Sciatic nerve (tissue), 2 donors: ENCODE measurements around the gene FARS2. TPM values are rescaled to one million over a fixed set of nuclear protein-coding genes. Genes with fewer than 3 reads are reported as not detected.
A peak's percentile ranks its signal among the peaks of the same experiment; 100 is the strongest.

Experiments
- ATAC-seq: fragments of 200-7000 bp; cut with Tn5 transposase; one replicate; pipeline ENCODE4 v1.9.1; 2020; ENCODE audit warnings: mild to moderate bottlenecking, moderate library complexity
- DNase-seq: peaks from one replicate; pipeline ENCODE4 v3.0.0-alpha.2; 2020; ENCODE audit warnings: low spot score
- intact Hi-C: fragments of 100-400 bp; cut with DNase I; formaldehyde crosslinking; loops from one replicate; pipeline ENCODE4 v1.14.2; 2022
- total RNA-seq: library from RNA; stranded (reverse); fragmentation: NEBNext Ultra II Directional; extraction: Animal tissue kit (Norgen Biotek cat#: 25700); gene quantifications from one replicate; pipeline ENCODE4 v1.2.1, GENCODE V29; 2021
- donor health status: DM: no; HTN: no; CAD: no.
- donor health status: DM: no; HTN: no; CAD: no.

FARS2 gene
- total RNA-seq, 1 donor from 2014 or later: 17.8 TPM

- DNase-seq: no peak
- intact Hi-C loops: no loop called here
- no peak for ATAC-seq
Observed at GRCh38 chr6:5398530-5398929, 137.2 kb downstream of the FARS2 start.

- intact Hi-C loops: no loop called here
- DNase-seq (no peak), ATAC-seq (no peak)
Observed at GRCh38 chr6:5399391-5399790, 138.1 kb downstream of the FARS2 start.

- no peak for ATAC-seq
- intact Hi-C loops: no loop called here
- no peak for DNase-seq
Observed at GRCh38 chr6:5401845-5402738, 140.8 kb downstream of the FARS2 start.

GRCh38 chr6:5403076-5403475 is 141.8 kb downstream of the FARS2 start:
- no peak for ATAC-seq
- DNase-seq: no peak
- intact Hi-C loops: no loop called here

GRCh38 chr6:5403609-5404008 is 142.3 kb downstream of the FARS2 start:
- intact Hi-C loops: no loop called here
- no peak for ATAC-seq
- DNase-seq: no peak

GRCh38 chr6:5405976-5406375 is 144.7 kb downstream of the FARS2 start:
- DNase-seq: no peak
- intact Hi-C loops: no loop called here
- no peak for ATAC-seq

- intact Hi-C loops: no loop called here
- DNase-seq (no peak), ATAC-seq (peak; percentile 71)
Observed at GRCh38 chr6:5411414-5411813, 150.1 kb downstream of the FARS2 start.

- no peak for DNase-seq
- no peak for ATAC-seq
- intact Hi-C loops: no loop called here
Observed at GRCh38 chr6:5412017-5412416, 150.7 kb downstream of the FARS2 start.

GRCh38 chr6:5412663-5413062 is 151.3 kb downstream of the FARS2 start:
- ATAC-seq (no peak), DNase-seq (no peak)
- intact Hi-C loops: no loop called here

GRCh38 chr6:5416250-5416649 is 154.9 kb downstream of the FARS2 start:
- intact Hi-C loops: no loop called here
- no peak for ATAC-seq

GRCh38 chr6:5422321-5422915 is 161.1 kb downstream of the FARS2 start:
- DNase-seq: no peak
- ATAC-seq: no peak
- intact Hi-C loops: no loop called here

More at GRCh38 chr6:5416250-5416649, 154.9 kb downstream of the FARS2 start:
- DNase-seq: no peak

- DNase-seq (no peak), ATAC-seq (no peak)
- intact Hi-C loops: no loop called here
Observed at GRCh38 chr6:5423251-5423650, 161.9 kb downstream of the FARS2 start.

- DNase-seq: no peak
- intact Hi-C loops: no loop called here
- no peak for ATAC-seq
Observed at GRCh38 chr6:5424726-5425125, 163.4 kb downstream of the FARS2 start.

- intact Hi-C loops: no loop called here
- ATAC-seq (no peak), DNase-seq (no peak)
Observed at GRCh38 chr6:5425267-5425666, 164.0 kb downstream of the FARS2 start.

GRCh38 chr6:5425797-5426196 is 164.5 kb downstream of the FARS2 start:
- intact Hi-C loops: no loop called here
- no peak for DNase-seq
- no peak for ATAC-seq

GRCh38 chr6:5427586-5427985 is 166.3 kb downstream of the FARS2 start:
- intact Hi-C loops: no loop called here
- DNase-seq (no peak), ATAC-seq (no peak)

GRCh38 chr6:5433324-5433723 is 172.0 kb downstream of the FARS2 start:
- no peak for ATAC-seq
- intact Hi-C loops: no loop called here
- no peak for DNase-seq

GRCh38 chr6:5435449-5435848 is 174.1 kb downstream of the FARS2 start:
- DNase-seq (no peak), ATAC-seq (no peak)
- intact Hi-C loops: no loop called here

GRCh38 chr6:5438922-5439584 is 177.7 kb downstream of the FARS2 start:
- ATAC-seq (no peak), DNase-seq (no peak)
- intact Hi-C loops: no loop called here

- ATAC-seq (no peak), DNase-seq (no peak)
- intact Hi-C loops: no loop called here
Observed at GRCh38 chr6:5439749-5440148, 178.4 kb downstream of the FARS2 start.
